Progenitor cell of endocrine pancreas (in vitro differentiated cells): ENCODE measurements around the gene KRTAP5-7. TPM values are rescaled to one million over a fixed set of nuclear protein-coding genes. Genes with fewer than 3 reads are reported as not detected.

ENCODE experiments used
- DNase-seq: peaks from one replicate; pipeline ENCODE4 v3.0.0; 2021; ENCODE audit warnings: low spot score; ENCODE audit not compliant: unreplicated experiment
- H3K27ac Mint-ChIP-seq: 2 replicates; pipeline ENCODE4 v1.8.0; 2021; ENCODE audit warnings: mild to moderate bottlenecking, moderate library complexity, mixed read lengths
- H3K27me3 Mint-ChIP-seq: 2 replicates; pipeline ENCODE4 v1.8.0; 2021; ENCODE audit warnings: mixed read lengths
- H3K36me3 Mint-ChIP-seq: 2 replicates; pipeline ENCODE4 v1.8.0; 2022; ENCODE audit warnings: mixed read lengths; ENCODE audit not compliant: insufficient read depth
- H3K4me1 Mint-ChIP-seq: 2 replicates; pipeline ENCODE4 v1.8.0; 2021; ENCODE audit warnings: low read depth, mixed read lengths
- H3K4me3 Mint-ChIP-seq: 2 replicates; pipeline ENCODE4 v1.8.0; 2021; ENCODE audit warnings: low read depth, mild to moderate bottlenecking, moderate library complexity, mixed read lengths
- H3K9me3 Mint-ChIP-seq: 2 replicates; pipeline ENCODE4 v1.8.0; 2021; ENCODE audit warnings: low read depth, mixed read lengths
- CTCF ChIP-seq: fragments of 200-600 bp; sonication (generic); IDR thresholded peaks from one replicate; pipeline ENCODE4 v1.5.0; 2021; ENCODE audit warnings: antibody characterized with exemption, mild to moderate bottlenecking; ENCODE audit not compliant: unreplicated experiment
- total RNA-seq: library from RNA; stranded (reverse); gene quantifications from 2 replicates; pipeline ENCODE4 v1.2.1, GENCODE V29; 2021

Gene KRTAP5-7
- total RNA-seq, 1 donor from 2014 or later, result 0.41 TPM

GRCh38 chr11:71486320-71486719, 40.7 kb upstream of the KRTAP5-7 start:
- TF ChIP-seq CTCF, result no peak
- no peak overlapping the region for H3K27ac Mint-ChIP-seq
- H3K27me3 Mint-ChIP-seq, result no peaks in the 10 kb centered on the region
- H3K36me3 Mint-ChIP-seq, result peaks cover 45% of the 10 kb centered on the region
- no peak overlapping the region for H3K4me3 Mint-ChIP-seq
- H3K4me1 Mint-ChIP-seq, result peaks cover 15% of the 10 kb centered on the region
- H3K9me3 Mint-ChIP-seq, result no peaks in the 10 kb centered on the region
- no peak for DNase-seq

GRCh38 chr11:71488681-71489270, 38.3 kb upstream of the KRTAP5-7 start:
- DNase-seq, result no peak
- no peak for TF ChIP-seq CTCF
- H3K4me1 Mint-ChIP-seq, result peaks cover 13% of the 10 kb centered on the region
- H3K27me3 Mint-ChIP-seq, result no peaks in the 10 kb centered on the region
- no peaks in the 10 kb centered on the region for H3K9me3 Mint-ChIP-seq
- H3K36me3 Mint-ChIP-seq, result peaks cover 45% of the 10 kb centered on the region
- no peak overlapping the region for H3K27ac Mint-ChIP-seq
- H3K4me3 Mint-ChIP-seq, result no peak overlapping the region

- H3K27me3 Mint-ChIP-seq, result no peaks in the 10 kb centered on the region
- peak overlapping the region; percentile 57 for H3K27ac Mint-ChIP-seq
- H3K4me3 Mint-ChIP-seq, result no peak overlapping the region
- no peaks in the 10 kb centered on the region for H3K9me3 Mint-ChIP-seq
- peaks cover 40% of the 10 kb centered on the region for H3K36me3 Mint-ChIP-seq
- peaks cover 13% of the 10 kb centered on the region for H3K4me1 Mint-ChIP-seq
- no peak for TF ChIP-seq CTCF
- no peak for DNase-seq
Measured at GRCh38 chr11:71489311-71490043, 37.6 kb upstream of the KRTAP5-7 start.

- Mint-ChIP-seq H3K27me3 (no peaks in the 10 kb centered on the region), H3K27ac (no peak overlapping the region), H3K36me3 (peaks cover 41% of the 10 kb centered on the region), H3K9me3 (no peaks in the 10 kb centered on the region), H3K4me3 (no peak overlapping the region), H3K4me1 (peaks cover 13% of the 10 kb centered on the region)
- no peak for DNase-seq
- no peak for TF ChIP-seq CTCF
Measured at GRCh38 chr11:71490044-71490730, 36.9 kb upstream of the KRTAP5-7 start.

GRCh38 chr11:71490731-71491390, 36.2 kb upstream of the KRTAP5-7 start:
- H3K27ac Mint-ChIP-seq, result no peak overlapping the region
- TF ChIP-seq CTCF, result no peak
- H3K9me3 Mint-ChIP-seq, result no peaks in the 10 kb centered on the region
- peaks cover 41% of the 10 kb centered on the region for H3K36me3 Mint-ChIP-seq
- no peak for DNase-seq
- no peaks in the 10 kb centered on the region for H3K27me3 Mint-ChIP-seq
- no peak overlapping the region for H3K4me3 Mint-ChIP-seq
- H3K4me1 Mint-ChIP-seq, result peaks cover 13% of the 10 kb centered on the region
